ENCODE measurements around the gene N4BP3. TPM values are rescaled to one million over a fixed set of nuclear protein-coding genes. Genes with fewer than 3 reads are reported as not detected.
"Not testable (repeated sequence)": the region's sequence is repeated elsewhere in the genome, so short reads cannot be mapped to it uniquely, and the experiment has no call there.

N4BP3 gene
- total RNA-seq, 2 experiments from 2014 or later = 5.9 to 6.1 TPM

GRCh38 chr5:178123966-178124925 lies 10.9 kb downstream of the N4BP3 start:
- Mint-ChIP-seq H3K27ac (no peak overlapping the region), H3K4me3 (no peak overlapping the region), H3K27me3 (ENCODE audit: low read depth) (peaks cover under 1% of the 10 kb centered on the region), H3K36me3 (ENCODE audit: low read depth) (no peaks in the 10 kb centered on the region), H3K4me1 (ENCODE audit: low read depth) (peaks cover 22% of the 10 kb centered on the region), H3K9me3 (ENCODE audit: insufficient read depth) (no peaks in the 10 kb centered on the region)
- ChIA-PET CTCF (interaction anchor here (1.0 to 2.0 kb wide), 3 partner anchors 10 to 49 kb away, joined by 3 to 9 read pairs (median 3); no protein-coding TSS in a partner anchor), POLR2A (interaction anchor here (1.2 kb wide), 1 partner anchor 80 kb away, joined by 4 read pairs; the partner anchor contains the start of gene HNRNPAB)
- DNase-seq (no peak), ATAC-seq (no peak)

GRCh38 chr5:178125253-178125906 lies 12.0 kb downstream of the N4BP3 start:
- peaks cover 2% of the 10 kb centered on the region for H3K27me3 Mint-ChIP-seq (ENCODE audit: low read depth)
- ChIA-PET POLR2A (no interaction called here), CTCF (no interaction called here)

GRCh38 chr5:178126556-178126955 lies 13.2 kb downstream of the N4BP3 start:
- ATAC-seq = no peak
- Mint-ChIP-seq H3K27me3 (ENCODE audit: low read depth) (peaks cover 3% of the 10 kb centered on the region), H3K36me3 (ENCODE audit: low read depth) (peaks cover 1% of the 10 kb centered on the region), H3K4me3 (no peak overlapping the region), H3K27ac (no peak overlapping the region), H3K4me1 (ENCODE audit: low read depth) (peaks cover 17% of the 10 kb centered on the region), H3K9me3 (ENCODE audit: insufficient read depth) (no peaks in the 10 kb centered on the region)
- DNase-seq = no peak
- ChIA-PET CTCF (no interaction called here), POLR2A (no interaction called here)

More at GRCh38 chr5:178125253-178125906, 12.0 kb downstream of the N4BP3 start:
- Mint-ChIP-seq H3K9me3 (ENCODE audit: insufficient read depth) (no peaks in the 10 kb centered on the region), H3K4me1 (ENCODE audit: low read depth) (peaks cover 24% of the 10 kb centered on the region), H3K36me3 (ENCODE audit: low read depth) (no peaks in the 10 kb centered on the region), H3K27ac (no peak overlapping the region), H3K4me3 (no peak overlapping the region)
- no peak for ATAC-seq
- no peak for DNase-seq

- DNase-seq; POLR2A ChIA-PET; H3K36me3 Mint-ChIP-seq (ENCODE audit: low read depth); H3K27ac Mint-ChIP-seq; H3K9me3 Mint-ChIP-seq (ENCODE audit: insufficient read depth); H3K27me3 Mint-ChIP-seq (ENCODE audit: low read depth); ATAC-seq; H3K4me3 Mint-ChIP-seq: not testable (repeated sequence)
- CTCF ChIA-PET = interaction anchor here (0.9 kb wide), 1 partner anchor 52 kb away, joined by 3 read pairs; no protein-coding TSS in a partner anchor
- peaks cover 18% of the 10 kb centered on the region for H3K4me1 Mint-ChIP-seq (ENCODE audit: low read depth)
These were observed 14.1 kb downstream of the N4BP3 start for GRCh38 chr5:178127300-178128009.

GRCh38 chr5:178129296-178129695 lies 16.0 kb downstream of the N4BP3 start:
- H3K36me3 Mint-ChIP-seq (ENCODE audit: low read depth) = peaks cover 4% of the 10 kb centered on the region
- H3K9me3 Mint-ChIP-seq (ENCODE audit: insufficient read depth) = no peaks in the 10 kb centered on the region
- H3K4me3 Mint-ChIP-seq = no peak overlapping the region
- H3K4me1 Mint-ChIP-seq (ENCODE audit: low read depth) = peaks cover 18% of the 10 kb centered on the region
- DNase-seq = no peak
- ChIA-PET POLR2A (interaction anchor here (0.6 kb wide), 1 partner anchor 66 kb away, joined by 3 read pairs; no protein-coding TSS in a partner anchor), CTCF (interaction anchor here (1.1 to 1.6 kb wide), 3 partner anchors 8 to 54 kb away, joined by 3 to 4 read pairs (median 3); no protein-coding TSS in a partner anchor)
- peaks cover 6% of the 10 kb centered on the region for H3K27me3 Mint-ChIP-seq (ENCODE audit: low read depth)
- H3K27ac Mint-ChIP-seq = no peak overlapping the region
- no peak for ATAC-seq

- H3K27me3 Mint-ChIP-seq (ENCODE audit: low read depth); DNase-seq; H3K27ac Mint-ChIP-seq; H3K9me3 Mint-ChIP-seq (ENCODE audit: insufficient read depth); ATAC-seq; H3K36me3 Mint-ChIP-seq (ENCODE audit: low read depth): not testable (repeated sequence)
- Mint-ChIP-seq H3K4me3 (peak overlapping the region; percentile 65), H3K4me1 (ENCODE audit: low read depth) (peaks cover 18% of the 10 kb centered on the region)
- POLR2A ChIA-PET = interaction anchor here (2.5 kb wide), 1 partner anchor 10 kb away, joined by 12 read pairs; no protein-coding TSS in a partner anchor
- CTCF ChIA-PET = interaction anchor here (1.6 to 2.3 kb wide), 2 partner anchors 8 to 54 kb away, joined by 3 to 14 read pairs; no protein-coding TSS in a partner anchor
These were observed 16.9 kb downstream of the N4BP3 start for GRCh38 chr5:178130234-178130575.

GRCh38 chr5:178130576-178131445 lies 17.5 kb downstream of the N4BP3 start, which contains the start of gene RMND5B:
Gene RMND5B (plus strand): TSS chr5:178131014. CDS start chr5:178138120, 7,106 bp downstream.
- POLR2A ChIA-PET = interaction anchor here (0.7 to 2.5 kb wide), 3 partner anchors 10 to 74 kb away, joined by 3 to 12 read pairs (median 4); partner anchors contain the start of gene HNRNPAB
- H3K4me3 Mint-ChIP-seq = peak within 1 kb of the TSS; percentile 68
- H3K9me3 Mint-ChIP-seq (ENCODE audit: insufficient read depth) = no peaks in the 10 kb centered on the region
- H3K4me1 Mint-ChIP-seq (ENCODE audit: low read depth) = peaks cover 18% of the 10 kb centered on the region
- H3K27ac Mint-ChIP-seq = peak within 1 kb of the TSS; percentile 69
- ATAC-seq (peak; percentile 86), DNase-seq (peak; percentile 77)
- peaks cover 6% of the 10 kb centered on the region for H3K27me3 Mint-ChIP-seq (ENCODE audit: low read depth)
- CTCF ChIA-PET = interaction anchor here (1.4 to 2.3 kb wide), 2 partner anchors 9 to 56 kb away, joined by 4 to 14 read pairs; no protein-coding TSS in a partner anchor
- peaks cover 4% of the 10 kb centered on the region for H3K36me3 Mint-ChIP-seq (ENCODE audit: low read depth)

- Mint-ChIP-seq H3K27ac (peak overlapping the region; percentile 69), H3K36me3 (ENCODE audit: low read depth) (peaks cover 4% of the 10 kb centered on the region), H3K4me1 (ENCODE audit: low read depth) (peaks cover 18% of the 10 kb centered on the region), H3K27me3 (ENCODE audit: low read depth) (peaks cover 6% of the 10 kb centered on the region), H3K9me3 (ENCODE audit: insufficient read depth) (no peaks in the 10 kb centered on the region), H3K4me3 (peak overlapping the region; percentile 68)
- ChIA-PET CTCF (interaction anchor here (1.4 to 2.3 kb wide), 2 partner anchors 10 to 56 kb away, joined by 4 to 14 read pairs; no protein-coding TSS in a partner anchor), POLR2A (interaction anchor here (0.7 to 2.5 kb wide), 4 partner anchors 11 to 1248 kb away, joined by 3 to 12 read pairs (median 4); partner anchors contain the start of gene HNRNPAB)
- no peak for ATAC-seq
- no peak for DNase-seq
These were observed 18.2 kb downstream of the N4BP3 start for GRCh38 chr5:178131446-178131996.

- H3K4me3 Mint-ChIP-seq = no peak overlapping the region
These were observed 23.7 kb downstream of the N4BP3 start for GRCh38 chr5:178136990-178137389.

GRCh38 chr5:178137991-178138390 lies 24.7 kb downstream of the N4BP3 start:
- POLR2A ChIA-PET = no interaction called here
- Mint-ChIP-seq H3K27ac (no peak overlapping the region), H3K4me1 (ENCODE audit: low read depth) (no peaks in the 10 kb centered on the region), H3K36me3 (ENCODE audit: low read depth) (peaks cover 2% of the 10 kb centered on the region), H3K27me3 (ENCODE audit: low read depth) (no peaks in the 10 kb centered on the region), H3K4me3 (no peak overlapping the region), H3K9me3 (ENCODE audit: insufficient read depth) (no peaks in the 10 kb centered on the region)
- no peak for DNase-seq
- no peak for ATAC-seq
- CTCF ChIA-PET = interaction anchor here (1.6 to 4.6 kb wide), 2 partner anchors 17 to 62 kb away, joined by 9 to 34 read pairs; no protein-coding TSS in a partner anchor

More at GRCh38 chr5:178136990-178137389, 23.7 kb downstream of the N4BP3 start:
- POLR2A ChIA-PET = no interaction called here
- Mint-ChIP-seq H3K27ac (no peak overlapping the region), H3K9me3 (ENCODE audit: insufficient read depth) (no peaks in the 10 kb centered on the region), H3K36me3 (ENCODE audit: low read depth) (peaks cover 2% of the 10 kb centered on the region), H3K27me3 (ENCODE audit: low read depth) (no peaks in the 10 kb centered on the region), H3K4me1 (ENCODE audit: low read depth) (no peaks in the 10 kb centered on the region)
- no peak for DNase-seq
- CTCF ChIA-PET = interaction anchor here (4.6 kb wide), 1 partner anchor 61 kb away, joined by 34 read pairs; no protein-coding TSS in a partner anchor
- no peak for ATAC-seq

All from activated CD8-positive, alpha-beta T cell treated with anti-CD3 and anti-CD28 coated beads, Interleukin-2, amount 10 ng/mL, durations not matched to agents 7 days and 5 days (primary cell).